KOPT-K1 (cell line): Measurements from ENCODE around the gene TMEM271.

Source experiments
- H3K27ac ChIP-seq: fragments of 200-600 bp; sonication (generic); 2 replicates; pipeline ENCODE4 v1.5.1; 2016; ENCODE audit warnings: antibody characterized with exemption, mild to moderate bottlenecking, low read depth, low read length; ENCODE audit not compliant: poor library complexity, severe bottlenecking
- H3K36me3 ChIP-seq: fragments of 200-600 bp; sonication (generic); 2 replicates; pipeline ENCODE4 v1.5.1; 2017; ENCODE audit warnings: antibody characterized with exemption, mild to moderate bottlenecking, low read length, moderate library complexity; ENCODE audit not compliant: insufficient read depth
- H3K9me3 ChIP-seq: fragments of 200-600 bp; sonication (generic); 2 replicates; pipeline ENCODE4 v1.5.1; 2017; ENCODE audit warnings: antibody characterized with exemption, low read length, mild to moderate bottlenecking; ENCODE audit not compliant: insufficient read depth, poor library complexity, severe bottlenecking

TMEM271 gene

GRCh38 chr4:616091-616490, 40.0 kb upstream of the TMEM271 start:
- no peaks in the 10 kb centered on the region for H3K36me3 ChIP-seq
- no peak overlapping the region for H3K27ac ChIP-seq
- peaks cover 25% of the 10 kb centered on the region for H3K9me3 ChIP-seq

- H3K27ac ChIP-seq, result no peak overlapping the region
- peaks cover 41% of the 10 kb centered on the region for H3K9me3 ChIP-seq
- no peaks in the 10 kb centered on the region for H3K36me3 ChIP-seq
Measured at GRCh38 chr4:613126-613525, 37.0 kb upstream of the TMEM271 start.

GRCh38 chr4:612749-613125, 36.6 kb upstream of the TMEM271 start:
- Histone ChIP-seq H3K27ac (no peak overlapping the region), H3K9me3 (peaks cover 37% of the 10 kb centered on the region), H3K36me3 (no peaks in the 10 kb centered on the region)

GRCh38 chr4:612052-612748, 36.1 kb upstream of the TMEM271 start:
- Histone ChIP-seq H3K9me3 (peaks cover 32% of the 10 kb centered on the region), H3K36me3 (no peaks in the 10 kb centered on the region), H3K27ac (no peak overlapping the region)

- no peak overlapping the region for H3K27ac ChIP-seq
- peaks cover 33% of the 10 kb centered on the region for H3K9me3 ChIP-seq
- no peaks in the 10 kb centered on the region for H3K36me3 ChIP-seq
Measured at GRCh38 chr4:610411-611261, 34.5 kb upstream of the TMEM271 start.

- no peak overlapping the region for H3K27ac ChIP-seq
- H3K9me3 ChIP-seq, result peaks cover 32% of the 10 kb centered on the region
Measured at GRCh38 chr4:609400-610050, 33.4 kb upstream of the TMEM271 start.

GRCh38 chr4:608236-608635, 32.1 kb upstream of the TMEM271 start:
- Histone ChIP-seq H3K36me3 (no peaks in the 10 kb centered on the region), H3K27ac (no peak overlapping the region), H3K9me3 (peaks cover 30% of the 10 kb centered on the region)

More at GRCh38 chr4:609400-610050, 33.4 kb upstream of the TMEM271 start:
- H3K36me3 ChIP-seq, result no peaks in the 10 kb centered on the region

GRCh38 chr4:605702-606425, 29.8 kb upstream of the TMEM271 start:
- H3K9me3 ChIP-seq, result peaks cover 50% of the 10 kb centered on the region
- no peaks in the 10 kb centered on the region for H3K36me3 ChIP-seq
- H3K27ac ChIP-seq, result no peak overlapping the region

GRCh38 chr4:604131-604530, 28.0 kb upstream of the TMEM271 start:
- H3K27ac ChIP-seq, result peak overlapping the region; percentile 50
- no peaks in the 10 kb centered on the region for H3K36me3 ChIP-seq
- peaks cover 55% of the 10 kb centered on the region for H3K9me3 ChIP-seq

GRCh38 chr4:602559-602942, 26.5 kb upstream of the TMEM271 start:
- Histone ChIP-seq H3K27ac (no peak overlapping the region), H3K36me3 (no peaks in the 10 kb centered on the region), H3K9me3 (peaks cover 57% of the 10 kb centered on the region)

GRCh38 chr4:601612-602558, 25.8 kb upstream of the TMEM271 start:
- Histone ChIP-seq H3K36me3 (no peaks in the 10 kb centered on the region), H3K27ac (no peak overlapping the region), H3K9me3 (peaks cover 55% of the 10 kb centered on the region)

GRCh38 chr4:600850-601515, 24.9 kb upstream of the TMEM271 start:
- Histone ChIP-seq H3K9me3 (peaks cover 54% of the 10 kb centered on the region), H3K27ac (no peak overlapping the region), H3K36me3 (no peaks in the 10 kb centered on the region)

- peaks cover 46% of the 10 kb centered on the region for H3K9me3 ChIP-seq
- H3K36me3 ChIP-seq, result no peaks in the 10 kb centered on the region
- no peak overlapping the region for H3K27ac ChIP-seq
Measured at GRCh38 chr4:600166-600565, 24.1 kb upstream of the TMEM271 start.
